GM19463 (cell line): ENCODE results near the gene TFB1M.
"Not testable (repeated sequence)": the region's sequence is repeated elsewhere in the genome, so short reads cannot be mapped to it uniquely, and the experiment has no call there.

ENCODE experiments used
- ATAC-seq: cut with Tn5 transposase; IDR thresholded peaks from one replicate; pipeline ENCODE4 v1.9.1; 2021; ENCODE audit warnings: mild to moderate bottlenecking, moderate library complexity; ENCODE audit not compliant: unreplicated experiment

The TFB1M gene

DNA sequence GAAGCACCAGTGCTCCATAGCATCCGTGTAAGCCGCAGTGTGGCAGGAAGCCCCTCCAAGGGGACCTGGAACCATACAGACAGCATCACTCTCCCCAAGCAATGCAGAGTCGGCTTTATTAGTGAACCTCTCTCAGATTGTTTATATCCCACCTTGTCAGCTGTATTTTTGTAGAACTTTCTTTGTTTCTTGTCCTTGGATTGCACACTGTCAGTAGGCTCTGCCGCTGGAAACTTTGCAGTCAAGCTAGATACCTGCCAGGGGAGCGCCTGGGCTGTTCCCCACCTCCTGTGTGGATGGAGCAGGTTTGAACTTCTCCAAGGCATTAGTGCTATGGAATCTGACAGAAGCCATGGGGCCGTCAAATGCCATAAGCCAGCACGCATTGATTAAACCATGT lies 69.1 kb downstream of the TFB1M start:
- ATAC-seq, result no peak

- no peak for ATAC-seq
Measured at GRCh38 chr6:155244434-155244833, 69.8 kb downstream of the TFB1M start.

DNA sequence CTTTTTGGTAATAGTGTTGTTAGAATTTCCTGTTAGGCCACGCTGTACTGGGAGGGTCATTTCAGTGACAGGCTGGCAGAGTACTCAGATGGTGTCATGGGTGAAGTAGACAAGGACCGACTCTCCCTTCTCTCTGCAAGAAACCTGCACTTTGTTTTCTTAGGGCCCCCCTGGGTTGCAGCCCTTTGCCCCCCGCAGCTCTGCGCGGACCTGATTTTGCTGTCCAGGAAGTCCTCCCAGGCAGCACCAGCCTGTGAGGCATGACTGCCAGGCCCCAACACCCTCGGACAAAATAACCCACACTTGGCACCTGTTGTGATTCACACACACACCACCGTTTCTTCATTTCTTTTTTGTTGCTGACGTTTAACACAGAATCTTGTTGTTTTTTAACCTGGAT lies 72.3 kb downstream of the TFB1M start:
- no peak for ATAC-seq

DNA sequence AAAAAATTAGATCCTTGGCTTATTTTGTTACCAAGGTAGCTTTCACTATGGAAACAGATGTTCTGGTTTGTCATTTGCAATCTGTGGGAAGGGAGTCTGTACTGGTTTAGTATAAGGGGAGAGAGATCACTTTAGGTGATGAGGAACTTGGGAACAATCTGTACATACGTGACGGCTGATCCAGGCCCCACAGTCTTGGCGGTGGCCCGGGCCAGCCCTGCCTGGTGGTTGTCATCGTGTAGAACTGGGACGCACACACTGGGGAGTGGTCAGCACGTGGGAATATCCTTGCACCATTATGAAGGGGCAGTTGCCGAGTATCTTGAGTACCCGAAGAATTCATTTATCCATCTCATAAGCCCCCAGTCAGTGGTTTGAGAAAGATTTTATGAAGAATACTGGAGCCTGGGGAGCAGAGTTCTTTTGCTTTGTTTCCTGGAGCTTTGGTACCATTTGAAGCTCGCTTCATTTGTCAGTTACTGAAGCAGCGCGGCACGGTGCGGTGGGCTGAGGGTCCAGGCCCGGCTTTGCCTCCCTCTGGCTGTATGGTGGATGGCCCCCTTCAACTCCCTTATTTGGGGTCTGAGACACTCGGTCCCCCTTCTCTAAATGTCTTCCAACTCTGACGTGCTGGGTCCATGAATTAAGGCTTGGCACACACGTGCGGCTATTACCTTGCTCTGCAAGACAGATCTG lies 73.2 kb downstream of the TFB1M start:
- no peak for ATAC-seq

DNA sequence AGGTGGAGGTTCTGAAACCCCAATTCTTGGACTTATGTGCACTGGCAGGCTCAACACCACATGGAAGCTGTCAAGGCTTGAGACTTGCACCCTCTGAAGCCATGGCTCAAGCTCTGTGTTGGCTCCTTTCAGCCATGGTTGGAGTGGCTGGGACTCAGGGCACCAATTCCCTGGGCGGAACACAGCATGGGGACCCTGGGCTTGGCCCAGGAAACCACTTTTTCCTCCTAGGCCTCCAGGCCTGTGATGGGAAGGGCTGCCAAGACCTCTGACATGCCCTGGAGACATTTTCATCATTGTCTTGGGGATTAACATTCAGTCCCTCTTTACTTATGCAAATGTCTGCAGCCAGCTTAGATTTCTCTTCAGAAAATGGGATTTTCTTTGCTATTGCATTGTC lies 76.7 kb downstream of the TFB1M start:
- no peak for ATAC-seq

- no peak for ATAC-seq
Measured at GRCh38 chr6:155235087-155235486, 79.2 kb downstream of the TFB1M start.

DNA sequence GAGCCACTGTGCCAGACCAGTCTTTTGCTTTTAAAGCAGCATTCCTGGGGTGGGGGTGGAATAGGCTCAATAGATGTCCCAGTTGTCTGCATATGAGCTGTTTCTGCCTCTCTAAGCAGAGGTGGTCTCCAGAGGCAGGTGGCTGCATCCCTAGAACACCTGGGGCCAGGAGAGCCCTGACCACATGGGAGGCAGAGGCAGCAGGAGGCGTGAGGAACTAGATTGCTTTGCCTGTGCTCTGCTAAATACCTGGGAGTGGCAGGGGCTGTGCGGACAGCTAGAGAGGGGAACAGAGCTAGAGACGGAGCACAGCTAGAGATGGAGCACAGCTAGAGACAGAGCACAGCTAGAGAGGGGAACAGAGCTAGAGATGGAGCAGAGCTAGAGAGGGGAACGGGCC lies 79.6 kb downstream of the TFB1M start:
- no peak for ATAC-seq

DNA sequence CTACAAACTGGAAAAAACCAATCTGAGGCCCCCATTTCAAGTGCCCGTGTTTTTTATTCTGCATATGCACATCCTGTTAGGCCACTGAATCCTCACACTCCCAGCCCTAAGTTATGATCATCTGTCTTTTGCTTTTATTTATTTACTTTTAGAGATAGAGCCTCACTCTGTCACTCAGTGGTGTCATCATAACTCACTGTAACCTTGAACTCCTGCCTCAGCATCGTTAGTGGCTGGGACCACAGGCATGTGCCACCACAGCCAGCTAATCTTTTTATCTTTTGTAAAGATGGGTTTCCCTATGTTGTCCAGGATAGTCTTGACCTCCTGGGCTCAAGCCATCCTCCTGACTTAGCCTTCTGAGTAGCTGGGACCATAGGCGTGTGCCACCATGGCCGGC lies 80.1 kb downstream of the TFB1M start:
- no peak for ATAC-seq

- ATAC-seq, result no peak
Measured at GRCh38 chr6:155232848-155233247, 81.4 kb downstream of the TFB1M start.

GRCh38 chr6:155230975-155231374 lies 83.3 kb downstream of the TFB1M start:
- not testable (repeated sequence) for ATAC-seq

DNA sequence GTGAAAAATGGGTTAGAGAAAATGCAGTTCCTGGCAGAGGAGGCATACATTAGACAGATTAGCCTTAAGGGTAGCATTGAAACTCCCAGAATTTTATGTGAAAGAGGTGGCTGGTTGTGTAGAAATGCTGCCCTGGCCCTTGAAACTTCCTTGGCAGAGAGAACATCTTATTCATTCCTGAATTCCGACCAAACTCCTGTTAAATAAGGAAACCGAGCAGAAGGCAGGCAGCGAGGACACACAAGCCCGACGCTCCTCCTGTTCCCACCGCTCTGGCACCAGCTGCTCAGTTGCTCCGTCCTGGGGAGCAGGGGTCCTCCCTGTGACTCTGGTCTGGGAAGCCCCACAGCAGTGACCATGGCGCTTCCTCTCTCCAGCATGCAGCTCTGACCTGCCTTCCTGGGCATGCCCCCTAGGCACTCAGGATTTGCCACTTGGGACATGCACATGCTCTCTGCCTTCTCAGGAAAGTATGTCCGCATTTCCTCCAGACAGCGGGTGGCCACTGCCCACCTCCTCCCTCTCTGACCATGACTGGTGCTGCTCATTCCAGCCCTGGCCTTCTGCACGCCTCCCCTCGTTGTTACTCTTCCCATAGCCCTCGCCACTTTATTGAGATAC lies 85.6 kb downstream of the TFB1M start:
- no peak for ATAC-seq

DNA sequence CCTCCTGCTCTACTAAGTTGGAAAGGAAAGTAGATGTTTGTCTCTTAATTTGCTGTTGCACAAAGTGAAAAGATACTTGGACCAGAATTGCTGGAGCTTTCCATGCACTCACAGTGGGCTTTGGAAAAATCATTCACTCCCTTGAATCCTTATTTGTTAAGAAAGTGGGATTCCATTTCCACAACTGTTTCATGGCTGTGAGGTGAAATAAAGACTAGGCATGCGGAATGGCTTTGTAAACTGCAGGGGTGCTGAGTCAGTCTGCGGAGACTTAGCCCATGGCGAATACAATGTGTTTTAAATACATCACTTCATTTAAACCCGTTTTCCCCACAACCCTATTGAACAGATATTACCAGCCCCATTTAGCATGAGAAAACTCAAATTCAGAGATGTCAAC lies 87.2 kb downstream of the TFB1M start:
- no peak for ATAC-seq

- ATAC-seq, result no peak
Measured at GRCh38 chr6:155224618-155225017, 89.7 kb downstream of the TFB1M start.

DNA sequence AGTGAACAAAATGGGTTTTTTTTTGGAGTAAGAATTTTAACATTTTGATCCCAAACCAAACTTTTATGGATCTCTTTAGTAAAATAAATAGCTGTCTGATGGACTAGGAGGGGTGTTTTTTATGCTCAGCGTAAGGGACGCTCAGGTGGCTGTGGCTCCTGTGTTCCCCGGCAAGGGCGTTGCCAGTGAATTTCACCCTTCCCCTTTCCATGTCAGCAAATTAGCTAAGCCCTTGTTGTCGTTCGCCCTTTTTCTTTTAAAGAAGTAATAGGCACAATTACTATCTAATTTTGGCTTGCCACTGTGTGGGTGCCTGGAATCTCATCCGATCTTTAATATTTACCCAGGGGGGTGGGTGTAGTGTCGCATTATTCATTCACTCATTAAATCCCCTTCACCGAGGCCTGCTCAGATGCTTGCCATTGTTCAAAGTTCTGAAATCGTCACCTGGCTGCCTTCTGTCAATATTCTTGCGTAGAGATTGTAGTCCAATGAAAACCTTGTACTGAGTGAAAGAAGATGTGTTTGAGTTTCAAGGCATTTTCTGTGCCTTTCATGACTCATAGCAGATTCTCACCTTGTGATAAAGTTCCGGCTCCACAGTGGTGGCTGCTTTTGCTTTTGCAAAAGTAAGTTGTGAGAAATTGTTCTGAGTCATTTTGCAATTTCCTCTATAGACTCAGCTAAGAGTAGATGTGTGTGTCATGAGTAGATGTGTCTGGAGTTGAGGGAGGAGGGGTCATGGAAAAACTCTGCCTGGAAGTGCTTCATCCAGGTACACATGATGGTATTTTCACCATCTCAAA lies 90.4 kb downstream of the TFB1M start:
- ATAC-seq, result peak; percentile 89

DNA sequence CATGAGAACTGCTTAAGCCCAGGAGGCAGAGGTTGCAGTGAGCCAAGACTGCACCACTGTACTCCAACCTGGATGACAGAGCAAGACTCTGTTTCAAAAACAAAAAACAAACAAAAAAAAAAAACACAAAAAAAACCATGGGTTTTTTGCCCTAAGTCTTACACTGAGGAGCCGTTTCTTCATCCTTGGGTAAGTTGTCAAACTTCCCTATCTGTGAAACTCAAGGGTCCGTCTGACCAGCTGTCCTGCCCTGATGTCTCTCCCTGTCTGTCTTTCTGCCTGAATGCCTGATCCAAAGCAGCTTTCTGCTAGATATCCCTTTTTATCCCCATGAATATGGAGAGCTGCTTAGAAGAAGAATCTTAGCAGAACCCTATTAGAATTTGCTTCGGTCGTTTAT lies 91.8 kb downstream of the TFB1M start:
- ATAC-seq, result no peak

DNA sequence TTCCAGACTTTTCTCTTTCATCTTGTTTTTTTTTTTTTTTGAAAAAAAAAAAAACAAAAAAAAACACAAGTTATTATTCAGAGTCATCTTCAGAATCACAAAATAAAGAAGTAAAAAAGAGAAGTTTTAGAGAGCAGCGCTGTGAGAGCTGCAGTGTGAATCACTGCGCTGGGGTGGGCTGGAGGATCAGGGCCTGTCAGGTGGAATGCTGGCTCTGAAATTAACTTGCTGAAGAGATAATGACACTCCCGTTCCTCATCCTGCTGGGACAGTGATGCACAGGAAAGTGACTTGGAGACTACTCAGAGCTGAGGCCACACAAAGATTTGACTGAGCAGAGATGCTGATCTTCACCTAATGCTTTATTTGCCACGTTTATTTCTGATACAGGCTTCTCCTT lies 93.2 kb downstream of the TFB1M start:
- ATAC-seq, result no peak

DNA sequence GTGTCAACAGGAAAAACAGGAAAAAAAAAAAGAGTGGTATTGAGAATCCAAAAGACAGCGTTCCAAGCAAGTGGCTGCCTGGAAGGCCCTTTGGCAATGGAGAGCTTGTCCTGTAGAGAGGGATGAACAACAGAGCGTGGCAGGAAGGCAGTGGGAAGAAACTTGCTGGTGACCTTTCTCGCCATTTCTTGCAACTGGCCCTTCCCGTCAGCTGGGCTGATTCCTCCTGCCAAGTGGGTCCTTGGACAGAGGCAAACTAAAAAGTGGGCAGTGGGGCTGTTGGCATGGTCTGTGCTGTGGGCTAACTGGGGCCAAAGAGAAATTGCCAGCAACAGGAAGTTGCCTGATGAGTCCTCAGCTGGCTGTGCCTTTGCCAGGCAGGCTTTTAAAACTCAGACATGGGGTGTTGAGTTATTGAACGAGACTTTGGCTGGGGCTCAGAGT lies 94.4 kb downstream of the TFB1M start:
- no peak for ATAC-seq

DNA sequence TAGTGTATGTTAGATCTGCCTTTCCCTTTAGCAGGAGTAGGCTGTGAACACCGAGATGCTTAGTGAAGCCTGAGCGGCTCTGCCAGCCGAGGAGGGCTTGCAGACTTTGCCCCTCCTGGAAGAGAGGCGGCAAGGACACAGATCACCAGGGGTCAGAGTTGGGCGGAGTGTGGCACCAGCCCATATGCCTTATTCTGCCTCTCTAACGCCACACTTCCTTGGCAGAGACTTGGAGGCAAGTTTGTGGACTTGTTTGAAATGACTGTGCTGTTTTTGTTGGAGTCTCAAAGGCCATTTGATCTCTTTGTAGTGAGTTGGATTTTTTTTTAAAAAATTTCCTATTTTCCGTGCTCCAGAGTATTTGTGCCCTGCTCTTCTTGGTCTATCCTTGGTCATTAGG lies 95.0 kb downstream of the TFB1M start:
- no peak for ATAC-seq

GRCh38 chr6:155218711-155219110 lies 95.6 kb downstream of the TFB1M start:
- ATAC-seq, result not testable (repeated sequence)

- ATAC-seq, result no peak
Measured at GRCh38 chr6:155216312-155217046, 97.8 kb downstream of the TFB1M start.

DNA sequence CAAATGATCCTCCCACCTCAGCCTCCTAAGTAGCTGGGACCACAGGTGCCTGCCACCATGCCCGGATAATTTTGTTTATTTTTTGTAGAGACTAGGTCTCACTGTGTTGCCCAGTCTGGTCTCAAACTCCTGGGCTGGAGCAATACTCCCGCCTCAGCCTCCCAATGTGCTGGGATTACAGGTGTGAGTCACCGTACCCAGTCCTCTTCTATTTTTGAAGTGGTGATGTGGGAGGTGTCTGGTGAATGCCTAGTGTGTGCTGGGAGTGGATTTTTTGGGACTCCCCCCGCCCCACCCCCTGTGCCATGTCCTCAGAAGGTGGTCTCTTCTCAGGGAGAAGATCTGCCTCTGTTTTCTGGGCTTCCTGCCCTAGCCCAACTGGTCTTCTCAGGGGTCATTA lies 98.4 kb downstream of the TFB1M start:
- no peak for ATAC-seq
